Neural cell (in vitro differentiated cells): ENCODE results near the gene TMEM184A. TPM values are rescaled to one million over a fixed set of nuclear protein-coding genes. Genes with fewer than 3 reads are reported as not detected.
"Not testable (repeated sequence)": the region's sequence is repeated elsewhere in the genome, so short reads cannot be mapped to it uniquely, and the experiment has no call there.

Experiments
- H2AFZ ChIP-seq: fragments of 200-600, 300-800 bp; sonication (generic), shearing (Covaris generic); 2 replicates; pipeline ENCODE4 v1.6.0; 2014; ENCODE audit warnings: low read depth, mild to moderate bottlenecking, antibody characterized with exemption, low read length, moderate library complexity
- H3F3A ChIP-seq: fragments of 200-600 bp; shearing (Covaris generic); 2 replicates; pipeline ENCODE4 v1.6.1; 2016; ENCODE audit warnings: mild to moderate bottlenecking, moderate library complexity, mixed read lengths, antibody characterized with exemption, low read length; ENCODE audit not compliant: insufficient read depth, poor library complexity, severe bottlenecking
- H3K27ac ChIP-seq: fragments of 200-600, 300-800 bp; sonication (generic), shearing (Covaris generic); 2 replicates; pipeline ENCODE4 v1.5.1; 2014; ENCODE audit warnings: mild to moderate bottlenecking, low read length, moderate library complexity
- H3K27me3 ChIP-seq: fragments of 300-800, 200-600 bp; sonication (generic), shearing (Covaris generic); 2 replicates; pipeline ENCODE4 v1.6.0; 2014; ENCODE audit warnings: mild to moderate bottlenecking, low read depth, low read length, moderate library complexity; ENCODE audit not compliant: insufficient read depth
- H3K36me3 ChIP-seq: fragments of 300-800, 200-600 bp; sonication (generic), shearing (Covaris generic); 2 replicates; pipeline ENCODE4 v1.5.1; 2014; ENCODE audit warnings: mild to moderate bottlenecking, antibody characterized with exemption, low read length, moderate library complexity; ENCODE audit not compliant: insufficient read depth
- H3K4me2 ChIP-seq: fragments of 300-800, 200-600 bp; sonication (generic), shearing (Covaris generic); 2 replicates; pipeline ENCODE4 v1.6.0; 2014; ENCODE audit warnings: mild to moderate bottlenecking, low read length
- H3K4me3 ChIP-seq: fragments of 300-800, 200-600 bp; sonication (generic), shearing (Covaris generic); 2 replicates; pipeline ENCODE4 v1.5.1; 2014; ENCODE audit warnings: mild to moderate bottlenecking, low read length, moderate library complexity
- H3K79me2 ChIP-seq: fragments of 200-600 bp; shearing (Covaris generic); replicated peaks from 2 replicates; pipeline ENCODE4 v1.6.0; 2014; ENCODE audit warnings: mild to moderate bottlenecking, low read length, moderate library complexity; ENCODE audit not compliant: insufficient read depth
- H3K9ac ChIP-seq: fragments of 300-800, 200-600 bp; sonication (generic), shearing (Covaris generic); 2 replicates; pipeline ENCODE4 v1.6.1; 2016; ENCODE audit warnings: mild to moderate bottlenecking, low read length, mixed read lengths
- H3K9me2 ChIP-seq: fragments of 200-600 bp; shearing (Covaris generic); 2 replicates; pipeline ENCODE4 v1.6.1; 2016; ENCODE audit warnings: mild to moderate bottlenecking, low read length, mixed read lengths; ENCODE audit not compliant: insufficient read depth
- H3K9me3 ChIP-seq: fragments of 200-600, 300-800 bp; sonication (generic), shearing (Covaris generic); 2 replicates; pipeline ENCODE4 v1.6.1; 2016; ENCODE audit warnings: mild to moderate bottlenecking, mixed run types, low read length, moderate library complexity, mixed read lengths
- H4K20me1 ChIP-seq: fragments of 200-600 bp; shearing (Covaris generic); 2 replicates; pipeline ENCODE4 v1.6.1; 2016; ENCODE audit warnings: mild to moderate bottlenecking, mixed run types; ENCODE audit not compliant: insufficient read depth
- EP300 ChIP-seq: fragments of 450-650 bp; conservative IDR thresholded peaks from 2 replicates; pipeline ENCODE4 v1.6.1; 2014; ENCODE audit warnings: antibody characterized with exemption, mild to moderate bottlenecking, moderate library complexity; ENCODE audit not compliant: poor library complexity, severe bottlenecking
- EZH2 ChIP-seq: fragments of 200-600, 300-800 bp; shearing (Covaris generic), sonication (generic); IDR thresholded peaks from 2 replicates; pipeline ENCODE4 v1.6.1; 2014; ENCODE audit warnings: antibody characterized with exemption, low read length, borderline replicate concordance, mild to moderate bottlenecking; ENCODE audit not compliant: insufficient read depth, poor library complexity, severe bottlenecking
- MXI1 ChIP-seq: fragments of 450-650 bp; conservative IDR thresholded peaks from 2 replicates; pipeline ENCODE4 v1.6.1; 2014; ENCODE audit warnings: antibody characterized with exemption, mild to moderate bottlenecking; ENCODE audit not compliant: poor library complexity, severe bottlenecking
- POLR2AphosphoS5 ChIP-seq: IDR thresholded peaks from 2 replicates; pipeline ENCODE4 v1.6.1; 2012
- RAD21 ChIP-seq: fragments of 450-650 bp; conservative IDR thresholded peaks from 2 replicates; pipeline ENCODE4 v1.6.1; 2014; ENCODE audit warnings: antibody characterized with exemption, mild to moderate bottlenecking, moderate library complexity
- SMC3 ChIP-seq: fragments of 450-650 bp; conservative IDR thresholded peaks from 2 replicates; pipeline ENCODE4 v1.6.1; 2014; ENCODE audit warnings: antibody characterized with exemption, mild to moderate bottlenecking, moderate library complexity; ENCODE audit not compliant: poor library complexity
- TAF1 ChIP-seq: IDR thresholded peaks from 2 replicates; pipeline ENCODE4 v1.6.1; 2012; ENCODE audit warnings: low read depth
- polyA plus RNA-seq: library from polyadenylated mRNA; depleted of rRNA; stranded (reverse); fragments of >200 nt; gene quantifications from 2 replicates; pipeline ENCODE4 v1.2.3, GENCODE V29; 2014
- TF ChIP-seq, protein P1 (sequence below): IDR thresholded peaks from 2 replicates; pipeline ENCODE4 v1.6.1; 2012; ENCODE audit warnings: borderline replicate concordance
- TF ChIP-seq, protein P2 (sequence below): fragments of 450-650 bp; IDR thresholded peaks from 2 replicates; pipeline ENCODE4 v1.5.1; 2014; ENCODE audit warnings: antibody characterized with exemption, mild to moderate bottlenecking, moderate library complexity; ENCODE audit not compliant: poor library complexity, severe bottlenecking

TMEM184A gene
- polyA plus RNA-seq, 1 donor from 2014 or later = not detected

- no peak overlapping the region for H3K4me2 ChIP-seq
- H3F3A ChIP-seq = no peaks in the 10 kb centered on the region
- no peak overlapping the region for H3K9ac ChIP-seq
- no peaks in the 10 kb centered on the region for H4K20me1 ChIP-seq
- TF ChIP-seq RAD21 (no peak), MXI1 (no peak), EP300 (no peak), TAF1 (no peak), EZH2 (no peak), POLR2AphosphoS5 (no peak), SMC3 (no peak)
- TF ChIP-seq, protein P1, sequence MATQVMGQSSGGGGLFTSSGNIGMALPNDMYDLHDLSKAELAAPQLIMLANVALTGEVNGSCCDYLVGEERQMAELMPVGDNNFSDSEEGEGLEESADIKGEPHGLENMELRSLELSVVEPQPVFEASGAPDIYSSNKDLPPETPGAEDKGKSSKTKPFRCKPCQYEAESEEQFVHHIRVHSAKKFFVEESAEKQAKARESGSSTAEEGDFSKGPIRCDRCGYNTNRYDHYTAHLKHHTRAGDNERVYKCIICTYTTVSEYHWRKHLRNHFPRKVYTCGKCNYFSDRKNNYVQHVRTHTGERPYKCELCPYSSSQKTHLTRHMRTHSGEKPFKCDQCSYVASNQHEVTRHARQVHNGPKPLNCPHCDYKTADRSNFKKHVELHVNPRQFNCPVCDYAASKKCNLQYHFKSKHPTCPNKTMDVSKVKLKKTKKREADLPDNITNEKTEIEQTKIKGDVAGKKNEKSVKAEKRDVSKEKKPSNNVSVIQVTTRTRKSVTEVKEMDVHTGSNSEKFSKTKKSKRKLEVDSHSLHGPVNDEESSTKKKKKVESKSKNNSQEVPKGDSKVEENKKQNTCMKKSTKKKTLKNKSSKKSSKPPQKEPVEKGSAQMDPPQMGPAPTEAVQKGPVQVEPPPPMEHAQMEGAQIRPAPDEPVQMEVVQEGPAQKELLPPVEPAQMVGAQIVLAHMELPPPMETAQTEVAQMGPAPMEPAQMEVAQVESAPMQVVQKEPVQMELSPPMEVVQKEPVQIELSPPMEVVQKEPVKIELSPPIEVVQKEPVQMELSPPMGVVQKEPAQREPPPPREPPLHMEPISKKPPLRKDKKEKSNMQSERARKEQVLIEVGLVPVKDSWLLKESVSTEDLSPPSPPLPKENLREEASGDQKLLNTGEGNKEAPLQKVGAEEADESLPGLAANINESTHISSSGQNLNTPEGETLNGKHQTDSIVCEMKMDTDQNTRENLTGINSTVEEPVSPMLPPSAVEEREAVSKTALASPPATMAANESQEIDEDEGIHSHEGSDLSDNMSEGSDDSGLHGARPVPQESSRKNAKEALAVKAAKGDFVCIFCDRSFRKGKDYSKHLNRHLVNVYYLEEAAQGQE = no peak
- TF ChIP-seq, protein P2, sequence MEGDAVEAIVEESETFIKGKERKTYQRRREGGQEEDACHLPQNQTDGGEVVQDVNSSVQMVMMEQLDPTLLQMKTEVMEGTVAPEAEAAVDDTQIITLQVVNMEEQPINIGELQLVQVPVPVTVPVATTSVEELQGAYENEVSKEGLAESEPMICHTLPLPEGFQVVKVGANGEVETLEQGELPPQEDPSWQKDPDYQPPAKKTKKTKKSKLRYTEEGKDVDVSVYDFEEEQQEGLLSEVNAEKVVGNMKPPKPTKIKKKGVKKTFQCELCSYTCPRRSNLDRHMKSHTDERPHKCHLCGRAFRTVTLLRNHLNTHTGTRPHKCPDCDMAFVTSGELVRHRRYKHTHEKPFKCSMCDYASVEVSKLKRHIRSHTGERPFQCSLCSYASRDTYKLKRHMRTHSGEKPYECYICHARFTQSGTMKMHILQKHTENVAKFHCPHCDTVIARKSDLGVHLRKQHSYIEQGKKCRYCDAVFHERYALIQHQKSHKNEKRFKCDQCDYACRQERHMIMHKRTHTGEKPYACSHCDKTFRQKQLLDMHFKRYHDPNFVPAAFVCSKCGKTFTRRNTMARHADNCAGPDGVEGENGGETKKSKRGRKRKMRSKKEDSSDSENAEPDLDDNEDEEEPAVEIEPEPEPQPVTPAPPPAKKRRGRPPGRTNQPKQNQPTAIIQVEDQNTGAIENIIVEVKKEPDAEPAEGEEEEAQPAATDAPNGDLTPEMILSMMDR = no peak
- no peaks in the 10 kb centered on the region for H3K27me3 ChIP-seq
- H3K27ac ChIP-seq = no peak overlapping the region
- no peaks in the 10 kb centered on the region for H3K9me2 ChIP-seq
- no peak overlapping the region for H3K4me3 ChIP-seq
- no peaks in the 10 kb centered on the region for H3K36me3 ChIP-seq
- no peaks in the 10 kb centered on the region for H3K79me2 ChIP-seq
- no peak overlapping the region for H2AFZ ChIP-seq
- H3K9me3 ChIP-seq = no peaks in the 10 kb centered on the region
Observed at GRCh38 chr7:1520539-1521234, 35.3 kb downstream of the TMEM184A start.

DNA sequence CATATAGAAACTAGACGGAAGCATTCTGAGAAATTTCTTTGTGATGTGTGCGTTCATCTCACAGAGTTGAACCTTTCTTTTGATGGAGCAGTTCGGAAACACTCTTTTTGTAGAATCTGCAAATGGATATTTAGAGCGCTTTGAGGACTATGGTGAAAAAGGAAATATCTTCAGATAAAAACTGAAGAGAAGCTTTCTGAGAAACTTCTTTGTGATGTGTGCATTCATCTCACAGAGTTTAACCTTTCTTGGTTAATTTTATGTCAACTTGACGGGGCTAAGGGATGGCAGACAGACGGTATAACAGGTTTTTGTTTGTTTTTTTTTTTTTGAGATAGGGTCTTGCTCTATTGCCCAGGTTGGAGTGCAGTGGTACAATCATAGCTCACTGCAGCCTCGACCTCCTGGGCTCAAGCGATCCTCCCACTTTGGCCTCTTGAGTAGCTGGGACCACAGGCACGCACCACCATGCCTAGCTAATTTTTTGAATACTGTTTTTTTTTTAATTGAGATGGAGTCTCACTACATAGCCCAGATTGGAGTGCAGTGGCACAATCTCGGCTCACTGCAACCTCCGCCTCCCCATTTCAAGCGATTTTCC lies 36.6 kb downstream of the TMEM184A start:
- H3F3A ChIP-seq, H3K9me3 ChIP-seq, H3K27me3 ChIP-seq, H3K79me2 ChIP-seq, H3K4me2 ChIP-seq, H3K4me3 ChIP-seq, H3K9ac ChIP-seq, H3K9me2 ChIP-seq, H4K20me1 ChIP-seq, H2AFZ ChIP-seq, H3K36me3 ChIP-seq, H3K27ac ChIP-seq: not testable (repeated sequence)
